ENCODE data around the gene LAIR1. TPM values are rescaled to one million over a fixed set of nuclear protein-coding genes. Genes with fewer than 3 reads are reported as not detected.
"Not testable (repeated sequence)": the region's sequence is repeated elsewhere in the genome, so short reads cannot be mapped to it uniquely, and the experiment has no call there.

Gene LAIR1
- polyA plus RNA-seq, 3 donors, result 48.0 to 202 (median 73.8) TPM

DNA sequence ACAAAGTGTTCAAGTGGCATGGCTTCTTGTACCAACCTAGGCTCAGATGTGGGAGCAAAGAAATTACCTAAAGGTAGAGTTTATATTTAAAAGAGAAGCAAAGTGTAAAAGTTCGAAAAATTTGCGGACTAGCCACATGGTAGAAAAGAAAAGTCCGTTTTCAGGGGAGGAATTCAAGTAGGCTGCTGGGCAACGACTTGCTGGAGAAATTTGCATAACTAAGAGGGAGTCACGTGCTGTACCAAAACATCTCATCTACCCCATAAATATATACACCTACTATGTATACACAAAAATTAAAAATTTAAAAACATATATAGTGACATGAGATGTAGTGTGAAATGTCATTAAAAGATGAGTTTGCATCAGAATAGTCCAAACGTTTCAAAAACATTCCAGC lies 2.1 kb upstream of the LAIR1 start:
- TF ChIP-seq, protein P1, sequence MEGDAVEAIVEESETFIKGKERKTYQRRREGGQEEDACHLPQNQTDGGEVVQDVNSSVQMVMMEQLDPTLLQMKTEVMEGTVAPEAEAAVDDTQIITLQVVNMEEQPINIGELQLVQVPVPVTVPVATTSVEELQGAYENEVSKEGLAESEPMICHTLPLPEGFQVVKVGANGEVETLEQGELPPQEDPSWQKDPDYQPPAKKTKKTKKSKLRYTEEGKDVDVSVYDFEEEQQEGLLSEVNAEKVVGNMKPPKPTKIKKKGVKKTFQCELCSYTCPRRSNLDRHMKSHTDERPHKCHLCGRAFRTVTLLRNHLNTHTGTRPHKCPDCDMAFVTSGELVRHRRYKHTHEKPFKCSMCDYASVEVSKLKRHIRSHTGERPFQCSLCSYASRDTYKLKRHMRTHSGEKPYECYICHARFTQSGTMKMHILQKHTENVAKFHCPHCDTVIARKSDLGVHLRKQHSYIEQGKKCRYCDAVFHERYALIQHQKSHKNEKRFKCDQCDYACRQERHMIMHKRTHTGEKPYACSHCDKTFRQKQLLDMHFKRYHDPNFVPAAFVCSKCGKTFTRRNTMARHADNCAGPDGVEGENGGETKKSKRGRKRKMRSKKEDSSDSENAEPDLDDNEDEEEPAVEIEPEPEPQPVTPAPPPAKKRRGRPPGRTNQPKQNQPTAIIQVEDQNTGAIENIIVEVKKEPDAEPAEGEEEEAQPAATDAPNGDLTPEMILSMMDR (IDR thresholded peaks at IDR 0.05), result no peak
- Histone ChIP-seq H3K9ac (ENCODE audit: insufficient read depth, low read length, poor library complexity, severe bottlenecking) (no peak overlapping the region), H3K27ac (ENCODE audit: low read depth in 1 of 2, low read length in 2 of 2) (peak overlapping the region; percentile 91 to 98), H3K36me3 (replicated peaks in 1 of 2; ENCODE audit: control insufficient read depth in 1 of 2, insufficient read depth in 2 of 2, low read length in 2 of 2) (no peaks in the 10 kb centered on the region), H3K4me3 (replicated peaks in 1 of 3; ENCODE audit: low read depth in 2 of 3, low read length in 3 of 3) (no peak overlapping the region), H3K27me3 (ENCODE audit: control insufficient read depth in 2 of 2, insufficient read depth in 2 of 2, low read length in 2 of 2) (no peaks in the 10 kb centered on the region), H3K79me2 (ENCODE audit: insufficient read depth, low read length) (peaks cover 48% of the 10 kb centered on the region), H3K9me3 (replicated peaks in 1 of 2; ENCODE audit: control insufficient read depth in 1 of 2, insufficient read depth in 1 of 2, low read length in 2 of 2) (no peaks in the 10 kb centered on the region), H3K4me2 (replicated peaks; ENCODE audit: extremely low read depth, low read length, poor library complexity, severe bottlenecking) (no peak overlapping the region), H4K20me1 (ENCODE audit: insufficient read depth, low read length) (no peaks in the 10 kb centered on the region), H2AFZ (ENCODE audit: insufficient read depth, low read depth, low read length, poor library complexity, severe bottlenecking) (no peak overlapping the region), H3K4me1 (ENCODE audit: control insufficient read depth in 1 of 2, insufficient read depth in 2 of 2, low read length in 2 of 2) (peaks cover 87 to 88% of the 10 kb centered on the region in 2 donors)
- DNase-seq, result no peak
- peaks cover 0 to 4% (median 0%) of the 10 kb centered on the region in 3 donors for H3K27me3 Mint-ChIP-seq (ENCODE audit: low read depth in 3 of 3)
- WGBS (ENCODE audit: insufficient coverage), result 66% methylated on average over 3 of the region's 6 CpGs
- intact Hi-C loops (cut with micrococcal nuclease), result no loop called here
- peaks cover 10 to 13% of the 10 kb centered on the region in 2 donors for H3K36me3 Mint-ChIP-seq
- no peak overlapping the region for H3K4me3 Mint-ChIP-seq
- peaks cover 79% of the 10 kb centered on the region for H3K4me1 Mint-ChIP-seq
- peaks cover 0 to 2% (median 0%) of the 10 kb centered on the region in 7 donors for H3K9me3 Mint-ChIP-seq
- H3K27ac Mint-ChIP-seq, result peak overlapping the region in 6 of 7 donors; percentile 89 to 99 (median 96)

GRCh38 chr19:54365798-54366197 lies 1.1 kb upstream of the LAIR1 start:
- peak overlapping the region; percentile 92 to 95 for H3K4me3 Mint-ChIP-seq
- Histone ChIP-seq H3K4me2 (replicated peaks; ENCODE audit: extremely low read depth, low read length, poor library complexity, severe bottlenecking) (peak overlapping the region; percentile 91), H3K4me1 (ENCODE audit: control insufficient read depth in 1 of 2, insufficient read depth in 2 of 2, low read length in 2 of 2) (peaks cover 86 to 87% of the 10 kb centered on the region in 2 donors), H3K79me2 (ENCODE audit: insufficient read depth, low read length) (peaks cover 56% of the 10 kb centered on the region), H3K27ac (ENCODE audit: low read depth in 1 of 2, low read length in 2 of 2) (peak overlapping the region; percentile 91 to 98), H3K4me3 (replicated peaks in 1 of 3; ENCODE audit: low read depth in 2 of 3, low read length in 3 of 3) (peak overlapping the region in 1 of 3 experiments; percentile 83), H3K9ac (ENCODE audit: insufficient read depth, low read length, poor library complexity, severe bottlenecking) (peak overlapping the region; percentile 84)
- WGBS (ENCODE audit: insufficient coverage), result 50% methylated on average over 2 of the region's 13 CpGs
- H2AFZ ChIP-seq (ENCODE audit: insufficient read depth, low read depth, low read length, poor library complexity, severe bottlenecking); H3K27me3 Mint-ChIP-seq (ENCODE audit: low read depth in 3 of 3); H3K9me3 Mint-ChIP-seq; H3K9me3 ChIP-seq (replicated peaks in 1 of 2; ENCODE audit: control insufficient read depth in 1 of 2, insufficient read depth in 1 of 2, low read length in 2 of 2); intact Hi-C loops (cut with micrococcal nuclease); H4K20me1 ChIP-seq (ENCODE audit: insufficient read depth, low read length); H3K27me3 ChIP-seq (ENCODE audit: control insufficient read depth in 2 of 2, insufficient read depth in 2 of 2, low read length in 2 of 2); H3K36me3 ChIP-seq (replicated peaks in 1 of 2; ENCODE audit: control insufficient read depth in 1 of 2, insufficient read depth in 2 of 2, low read length in 2 of 2): not testable (repeated sequence)
- peaks cover 80% of the 10 kb centered on the region for H3K4me1 Mint-ChIP-seq
- H3K27ac Mint-ChIP-seq, result peak overlapping the region; percentile 89 to 99 (median 96)
- DNase-seq, result peak in 2 of 3 donors; percentile 58 to 70
- H3K36me3 Mint-ChIP-seq, result peaks cover 16 to 18% of the 10 kb centered on the region in 2 donors

DNA sequence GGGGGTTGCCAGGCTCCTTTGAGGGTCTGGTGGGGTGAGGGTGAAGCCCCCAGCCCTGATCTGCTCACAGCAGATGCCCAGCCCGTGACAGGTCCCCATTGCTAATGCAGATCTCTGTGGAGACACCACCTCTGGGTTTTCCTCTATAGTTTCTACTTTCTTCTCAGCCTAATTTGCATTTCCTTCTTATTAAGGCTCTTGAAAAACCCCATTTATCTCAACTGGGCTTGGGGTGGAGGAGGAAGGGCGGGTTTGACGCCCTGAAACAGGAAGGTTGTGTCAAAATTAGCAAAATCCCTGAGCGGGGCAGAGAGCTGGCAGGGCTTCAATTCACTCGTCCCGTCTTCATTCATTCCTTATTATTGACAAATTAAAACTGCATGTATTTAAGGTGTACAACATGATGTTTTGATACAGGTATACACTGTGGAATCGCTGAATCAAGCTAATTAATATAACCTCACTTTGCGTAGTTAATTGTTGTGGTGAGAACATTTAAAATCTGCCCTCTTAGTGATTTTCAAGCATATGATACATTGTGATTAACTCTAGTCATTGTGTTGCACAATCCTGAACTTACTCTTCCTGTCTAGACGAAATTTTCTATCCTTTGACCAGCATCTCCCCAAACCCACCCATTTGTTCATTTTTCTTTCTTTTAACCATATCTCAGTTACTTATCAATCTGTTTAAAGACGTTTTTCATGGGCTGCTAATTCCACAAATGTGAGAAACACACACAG lies 2.9 kb downstream of the LAIR1 start:
- H4K20me1 ChIP-seq (ENCODE audit: insufficient read depth, low read length); H2AFZ ChIP-seq (ENCODE audit: insufficient read depth, low read depth, low read length, poor library complexity, severe bottlenecking); H3K9me3 ChIP-seq (replicated peaks in 1 of 2; ENCODE audit: control insufficient read depth in 1 of 2, insufficient read depth in 1 of 2, low read length in 2 of 2); H3K27me3 ChIP-seq (ENCODE audit: control insufficient read depth in 2 of 2, insufficient read depth in 2 of 2, low read length in 2 of 2); H3K9me3 Mint-ChIP-seq; H3K27me3 Mint-ChIP-seq (ENCODE audit: low read depth in 3 of 3): not testable (repeated sequence)
- WGBS (ENCODE audit: insufficient coverage), result 0% methylated on average over 1 of the region's 10 CpGs
- intact Hi-C loops (cut with micrococcal nuclease), result loop anchor here in 1 of 2 donors (2.0 kb wide), 1 partner anchor 15 kb away; no protein-coding TSS in a partner anchor
- H3K79me2 ChIP-seq (ENCODE audit: insufficient read depth, low read length), result peaks cover 61% of the 10 kb centered on the region
- peak overlapping the region; percentile 84 for H3K9ac ChIP-seq (ENCODE audit: insufficient read depth, low read length, poor library complexity, severe bottlenecking)
- peak; percentile 55 to 93 (median 74) for DNase-seq
- peak overlapping the region; percentile 62 for H3K4me2 ChIP-seq (replicated peaks; ENCODE audit: extremely low read depth, low read length, poor library complexity, severe bottlenecking)
- peak overlapping the region; percentile 46 to 84 (median 83) for H3K4me3 ChIP-seq (replicated peaks in 1 of 3; ENCODE audit: low read depth in 2 of 3, low read length in 3 of 3)
- H3K4me3 Mint-ChIP-seq, result peak overlapping the region; percentile 92 to 95
- peaks cover 32 to 41% of the 10 kb centered on the region in 2 donors for H3K36me3 Mint-ChIP-seq
- peak overlapping the region; percentile 71 to 91 for H3K27ac ChIP-seq (ENCODE audit: low read depth in 1 of 2, low read length in 2 of 2)
- peaks cover 60% of the 10 kb centered on the region for H3K4me1 Mint-ChIP-seq
- H3K36me3 ChIP-seq (replicated peaks in 1 of 2; ENCODE audit: control insufficient read depth in 1 of 2, insufficient read depth in 2 of 2, low read length in 2 of 2), result peaks cover 14 to 17% of the 10 kb centered on the region in 2 donors
- H3K4me1 ChIP-seq (ENCODE audit: control insufficient read depth in 1 of 2, insufficient read depth in 2 of 2, low read length in 2 of 2), result peaks cover 62 to 64% of the 10 kb centered on the region in 2 donors
- H3K27ac Mint-ChIP-seq, result peak overlapping the region; percentile 89 to 99 (median 97)
